HG03432 (cell line): ENCODE measurements around the gene DRD3.

Source experiments
- ATAC-seq: cut with Tn5 transposase; IDR thresholded peaks from one replicate; pipeline ENCODE4 v1.9.1; 2021; ENCODE audit warnings: mild to moderate bottlenecking, moderate library complexity; ENCODE audit not compliant: unreplicated experiment

Gene DRD3

DNA sequence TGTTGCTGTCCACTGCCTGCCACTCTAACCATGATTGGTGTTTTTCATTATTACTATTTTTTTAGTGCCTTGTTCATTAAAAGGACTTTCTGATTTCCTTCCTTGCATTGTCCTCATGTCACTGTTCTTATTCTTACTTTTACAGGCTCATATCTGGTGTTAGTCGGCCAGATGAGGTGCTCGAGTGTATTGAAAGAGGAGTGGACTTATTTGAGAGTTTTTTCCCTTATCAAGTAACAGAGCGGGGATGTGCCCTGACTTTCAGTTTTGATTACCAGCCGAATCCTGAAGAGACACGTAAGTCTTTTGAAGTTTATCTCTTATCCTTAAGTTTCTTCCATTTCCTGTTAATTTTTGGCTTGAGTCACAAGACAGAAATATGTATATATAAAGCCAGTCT is 99.1 kb downstream of the DRD3 start:
- no peak for ATAC-seq

- no peak for ATAC-seq
Observed at GRCh38 chr3:114078126-114078525, 100.7 kb downstream of the DRD3 start.
